Liver (tissue), 9 donors: Measurements from ENCODE around the gene ARL14EP. TPM values are rescaled to one million over a fixed set of nuclear protein-coding genes. Genes with fewer than 3 reads are reported as not detected.

Experiments used
- DNase-seq: peaks from one replicate; pipeline ENCODE4 v3.0.0-alpha.2; 2017; ENCODE audit warnings: low spot score
- H3K27ac ChIP-seq, 2 donors: one replicate each; pipeline ENCODE4 v1.7.0; 2013; ENCODE audit warnings: inconsistent platforms in 2 of 2, low read length in 2 of 2, control low read depth in 1 of 2, low read depth in 1 of 2, mild to moderate bottlenecking in 1 of 2
- H3K27me3 ChIP-seq, 4 donors: one replicate each; pipeline versions ENCODE4 v1.6.1 to v1.7.0; 2013; ENCODE audit warnings: low read length in 3 of 4, inconsistent platforms in 1 of 4, mild to moderate bottlenecking in 1 of 4, moderate library complexity in 1 of 4; ENCODE audit not compliant: control insufficient read depth in 4 of 4, insufficient read depth in 4 of 4
- H3K36me3 ChIP-seq, 4 donors: one replicate each; pipeline versions ENCODE4 v1.6.1 to v1.7.0; 2013; ENCODE audit warnings: low read length in 3 of 4, mild to moderate bottlenecking in 3 of 4, low read depth in 1 of 4, moderate library complexity in 1 of 4; ENCODE audit not compliant: control insufficient read depth in 4 of 4, insufficient read depth in 3 of 4
- H3K4me1 ChIP-seq, 4 donors: one replicate each; pipeline versions ENCODE4 v1.6.1 to v1.7.0; 2013; ENCODE audit warnings: low read length in 3 of 4, mild to moderate bottlenecking in 3 of 4, moderate library complexity in 1 of 4; ENCODE audit not compliant: control insufficient read depth in 4 of 4, insufficient read depth in 4 of 4
- H3K4me3 ChIP-seq, 3 donors: one replicate each; pipeline versions ENCODE4 v1.6.1 to v1.7.0; 2013; ENCODE audit warnings: low read length in 3 of 3, control low read depth in 1 of 3, low read depth in 1 of 3, mild to moderate bottlenecking in 1 of 3
- H3K9ac ChIP-seq, 2 donors: one replicate each; pipeline ENCODE4 v1.7.0; 2013; ENCODE audit warnings: low read length in 2 of 2, mild to moderate bottlenecking in 2 of 2, moderate library complexity in 2 of 2, control low read depth in 1 of 2, low read depth in 1 of 2
- H3K9me3 ChIP-seq, 4 donors: one replicate each; pipeline versions ENCODE4 v1.6.1 to v1.7.0; 2013; ENCODE audit warnings: low read length in 3 of 4; ENCODE audit not compliant: control insufficient read depth in 4 of 4
- ATF3 ChIP-seq: IDR thresholded peaks from 2 replicates; pipeline ENCODE4 v1.6.1; 2016; ENCODE audit warnings: antibody characterized with exemption
- EGR1 ChIP-seq, 2 donors: IDR thresholded peaks; 2 replicates each; pipeline ENCODE4 v1.6.1; 2016 to 2018; ENCODE audit warnings: antibody characterized with exemption in 2 of 2, low read depth in 2 of 2
- FOXA1 ChIP-seq: IDR thresholded peaks from 2 replicates; pipeline ENCODE4 v1.6.1; 2016; ENCODE audit warnings: antibody characterized with exemption
- FOXA2 ChIP-seq: IDR thresholded peaks from 2 replicates; pipeline ENCODE4 v1.6.1; 2016; ENCODE audit warnings: antibody characterized with exemption
- GABPA ChIP-seq, 2 donors: IDR thresholded peaks in 1 of 2; conservative IDR thresholded peaks in 1 of 2; 2 replicates each; pipeline ENCODE4 v1.6.1; 2016; ENCODE audit warnings: antibody characterized with exemption in 2 of 2, mild to moderate bottlenecking in 1 of 2, moderate library complexity in 1 of 2
- HNF4A ChIP-seq, 2 donors: conservative IDR thresholded peaks; 2 replicates each; pipeline ENCODE4 v1.6.1; 2016; ENCODE audit warnings: antibody characterized with exemption in 2 of 2, mild to moderate bottlenecking in 2 of 2
- HNF4G ChIP-seq: IDR thresholded peaks from 2 replicates; pipeline ENCODE4 v1.6.1; 2016; ENCODE audit warnings: antibody characterized with exemption
- JUND ChIP-seq, 2 donors: IDR thresholded peaks; 2 replicates each; pipeline ENCODE4 v1.6.1; 2016; ENCODE audit warnings: antibody characterized with exemption in 2 of 2
- NR2F2 ChIP-seq: IDR thresholded peaks from 2 replicates; pipeline ENCODE4 v1.6.1; 2016; ENCODE audit warnings: antibody characterized with exemption
- RAD21 ChIP-seq, 2 donors: IDR thresholded peaks; 2 replicates each; pipeline ENCODE4 v1.6.1; 2016; ENCODE audit warnings: antibody characterized with exemption in 2 of 2, mild to moderate bottlenecking in 2 of 2
- RXRA ChIP-seq, 2 donors: IDR thresholded peaks; 2 replicates each; pipeline ENCODE4 v1.6.1; 2017 to 2018; ENCODE audit warnings: antibody characterized with exemption in 2 of 2, mild to moderate bottlenecking in 1 of 2
- SP1 ChIP-seq: IDR thresholded peaks from 2 replicates; pipeline ENCODE4 v1.6.1; 2018; ENCODE audit warnings: antibody characterized with exemption, mild to moderate bottlenecking
- TAF1 ChIP-seq: conservative IDR thresholded peaks from 2 replicates; pipeline ENCODE4 v1.6.1; 2016; ENCODE audit warnings: antibody characterized with exemption, mild to moderate bottlenecking
- YY1 ChIP-seq: IDR thresholded peaks from 2 replicates; pipeline ENCODE4 v1.6.1; 2016; ENCODE audit warnings: antibody characterized with exemption, mild to moderate bottlenecking
- WGBS: extraction: QIAGEN DNeasy Blood & Tissue Kit; methylation state at CpG from one replicate; pipeline ENCODE4 v1.1.7; 2013; 5-methylcytosine and 5-hydroxymethylcytosine counted together
- polyA plus RNA-seq, 2 donors: library from polyadenylated mRNA; stranded (reverse) in 1 of 2; unstranded in 1 of 2; fragments of 200-250 nt in 1 of 2; fragments of >200 nt in 1 of 2; fragmentation: Nextera tagmentation in 1 of 2; extraction: Ambion mirVana in 1 of 2; gene quantifications; one replicate each; pipeline versions ENCODE4 v1.2.1 to v1.2.3, GENCODE V29; 2013 to 2015
- total RNA-seq, 2 donors: library from RNA; depleted of rRNA; stranded (reverse); fragments of >200 nt; gene quantifications; one replicate each; pipeline ENCODE4 v1.2.3, GENCODE V29; 2014
- TF ChIP-seq, protein P1 (sequence below): fragments of 150-350 bp; IDR thresholded peaks from 2 replicates; pipeline ENCODE4 v1.5.1; 2017; ENCODE audit warnings: improper control_type of control experiment, low read depth, low read length; ENCODE audit not compliant: missing input control
- TF ChIP-seq, protein P2 (sequence below): IDR thresholded peaks from 2 replicates; pipeline ENCODE4 v1.6.1; 2016; ENCODE audit warnings: antibody characterized with exemption
- TF ChIP-seq, protein P3 (sequence below): IDR thresholded peaks from 2 replicates; pipeline ENCODE4 v1.6.1; 2016; ENCODE audit warnings: antibody characterized with exemption, mild to moderate bottlenecking
- donor health status: healthy.
- donor health status: healthy.
- donor health status: healthy.
- donor health status: healthy.
- donor health status: healthy.

The ARL14EP gene
- total and polyA plus RNA-seq, 4 donors = 8.2 to 22.9 (median 13.6) TPM

GRCh38 chr11:30333405-30333804 lies 10.5 kb downstream of the ARL14EP start:
- DNase-seq = no peak

GRCh38 chr11:30342736-30343166 lies 19.8 kb downstream of the ARL14EP start:
- H3K27me3 ChIP-seq = no peaks in the 10 kb centered on the region
- H3K9ac ChIP-seq = no peak overlapping the region
- no peak for DNase-seq
- TF ChIP-seq NR2F2 = no peak
- no peak for TF ChIP-seq EGR1 (IDR thresholded peaks at IDR 0.05; ENCODE audit: low read depth in 2 of 2)
- TF ChIP-seq JUND (IDR thresholded peaks at IDR 0.05) = no peak
- no peak for TF ChIP-seq RAD21 (IDR thresholded peaks at IDR 0.05)
- TF ChIP-seq TAF1 = no peak
- no peak for TF ChIP-seq SP1
- no peak for TF ChIP-seq HNF4G
- TF ChIP-seq, protein P1, sequence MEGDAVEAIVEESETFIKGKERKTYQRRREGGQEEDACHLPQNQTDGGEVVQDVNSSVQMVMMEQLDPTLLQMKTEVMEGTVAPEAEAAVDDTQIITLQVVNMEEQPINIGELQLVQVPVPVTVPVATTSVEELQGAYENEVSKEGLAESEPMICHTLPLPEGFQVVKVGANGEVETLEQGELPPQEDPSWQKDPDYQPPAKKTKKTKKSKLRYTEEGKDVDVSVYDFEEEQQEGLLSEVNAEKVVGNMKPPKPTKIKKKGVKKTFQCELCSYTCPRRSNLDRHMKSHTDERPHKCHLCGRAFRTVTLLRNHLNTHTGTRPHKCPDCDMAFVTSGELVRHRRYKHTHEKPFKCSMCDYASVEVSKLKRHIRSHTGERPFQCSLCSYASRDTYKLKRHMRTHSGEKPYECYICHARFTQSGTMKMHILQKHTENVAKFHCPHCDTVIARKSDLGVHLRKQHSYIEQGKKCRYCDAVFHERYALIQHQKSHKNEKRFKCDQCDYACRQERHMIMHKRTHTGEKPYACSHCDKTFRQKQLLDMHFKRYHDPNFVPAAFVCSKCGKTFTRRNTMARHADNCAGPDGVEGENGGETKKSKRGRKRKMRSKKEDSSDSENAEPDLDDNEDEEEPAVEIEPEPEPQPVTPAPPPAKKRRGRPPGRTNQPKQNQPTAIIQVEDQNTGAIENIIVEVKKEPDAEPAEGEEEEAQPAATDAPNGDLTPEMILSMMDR = no peak
- no peak for TF ChIP-seq GABPA (IDR thresholded peaks at IDR 0.05 in 1 of 2, conservative IDR thresholded peaks at IDR 0.05 in 1 of 2)
- WGBS = 82% methylated on average over 1 of the region's 1 CpG
- H3K36me3 ChIP-seq = peaks cover 0 to 13% (median 0%) of the 10 kb centered on the region in 4 donors
- no peaks in the 10 kb centered on the region for H3K4me1 ChIP-seq
- H3K4me3 ChIP-seq = no peak overlapping the region
- H3K9me3 ChIP-seq = no peaks in the 10 kb centered on the region
- H3K27ac ChIP-seq = no peak overlapping the region

More at GRCh38 chr11:30333405-30333804, 10.5 kb downstream of the ARL14EP start:
- Histone ChIP-seq H3K9ac (no peak overlapping the region), H3K4me1 (peaks cover 2 to 9% (median 7%) of the 10 kb centered on the region in 4 donors), H3K36me3 (peaks cover 0 to 48% (median 34%) of the 10 kb centered on the region in 4 donors), H3K27ac (no peak overlapping the region), H3K4me3 (no peak overlapping the region), H3K9me3 (no peaks in the 10 kb centered on the region), H3K27me3 (no peaks in the 10 kb centered on the region)
- TF ChIP-seq SP1 (no peak), RAD21 (IDR thresholded peaks at IDR 0.05) (peak; percentile 73 to 75), ATF3 (no peak), RXRA (IDR thresholded peaks at IDR 0.05) (no peak), GABPA (IDR thresholded peaks at IDR 0.05 in 1 of 2, conservative IDR thresholded peaks at IDR 0.05 in 1 of 2) (no peak), EGR1 (IDR thresholded peaks at IDR 0.05; ENCODE audit: low read depth in 2 of 2) (no peak), FOXA1 (no peak), TAF1 (no peak), YY1 (no peak), HNF4G (no peak), NR2F2 (no peak), JUND (IDR thresholded peaks at IDR 0.05) (no peak), FOXA2 (no peak), HNF4A (conservative IDR thresholded peaks at IDR 0.05) (no peak)
- TF ChIP-seq, protein P2, sequence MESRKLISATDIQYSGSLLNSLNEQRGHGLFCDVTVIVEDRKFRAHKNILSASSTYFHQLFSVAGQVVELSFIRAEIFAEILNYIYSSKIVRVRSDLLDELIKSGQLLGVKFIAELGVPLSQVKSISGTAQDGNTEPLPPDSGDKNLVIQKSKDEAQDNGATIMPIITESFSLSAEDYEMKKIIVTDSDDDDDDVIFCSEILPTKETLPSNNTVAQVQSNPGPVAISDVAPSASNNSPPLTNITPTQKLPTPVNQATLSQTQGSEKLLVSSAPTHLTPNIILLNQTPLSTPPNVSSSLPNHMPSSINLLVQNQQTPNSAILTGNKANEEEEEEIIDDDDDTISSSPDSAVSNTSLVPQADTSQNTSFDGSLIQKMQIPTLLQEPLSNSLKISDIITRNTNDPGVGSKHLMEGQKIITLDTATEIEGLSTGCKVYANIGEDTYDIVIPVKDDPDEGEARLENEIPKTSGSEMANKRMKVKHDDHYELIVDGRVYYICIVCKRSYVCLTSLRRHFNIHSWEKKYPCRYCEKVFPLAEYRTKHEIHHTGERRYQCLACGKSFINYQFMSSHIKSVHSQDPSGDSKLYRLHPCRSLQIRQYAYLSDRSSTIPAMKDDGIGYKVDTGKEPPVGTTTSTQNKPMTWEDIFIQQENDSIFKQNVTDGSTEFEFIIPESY = no peak
- TF ChIP-seq, protein P1 = peak; percentile 44
- TF ChIP-seq, protein P3, sequence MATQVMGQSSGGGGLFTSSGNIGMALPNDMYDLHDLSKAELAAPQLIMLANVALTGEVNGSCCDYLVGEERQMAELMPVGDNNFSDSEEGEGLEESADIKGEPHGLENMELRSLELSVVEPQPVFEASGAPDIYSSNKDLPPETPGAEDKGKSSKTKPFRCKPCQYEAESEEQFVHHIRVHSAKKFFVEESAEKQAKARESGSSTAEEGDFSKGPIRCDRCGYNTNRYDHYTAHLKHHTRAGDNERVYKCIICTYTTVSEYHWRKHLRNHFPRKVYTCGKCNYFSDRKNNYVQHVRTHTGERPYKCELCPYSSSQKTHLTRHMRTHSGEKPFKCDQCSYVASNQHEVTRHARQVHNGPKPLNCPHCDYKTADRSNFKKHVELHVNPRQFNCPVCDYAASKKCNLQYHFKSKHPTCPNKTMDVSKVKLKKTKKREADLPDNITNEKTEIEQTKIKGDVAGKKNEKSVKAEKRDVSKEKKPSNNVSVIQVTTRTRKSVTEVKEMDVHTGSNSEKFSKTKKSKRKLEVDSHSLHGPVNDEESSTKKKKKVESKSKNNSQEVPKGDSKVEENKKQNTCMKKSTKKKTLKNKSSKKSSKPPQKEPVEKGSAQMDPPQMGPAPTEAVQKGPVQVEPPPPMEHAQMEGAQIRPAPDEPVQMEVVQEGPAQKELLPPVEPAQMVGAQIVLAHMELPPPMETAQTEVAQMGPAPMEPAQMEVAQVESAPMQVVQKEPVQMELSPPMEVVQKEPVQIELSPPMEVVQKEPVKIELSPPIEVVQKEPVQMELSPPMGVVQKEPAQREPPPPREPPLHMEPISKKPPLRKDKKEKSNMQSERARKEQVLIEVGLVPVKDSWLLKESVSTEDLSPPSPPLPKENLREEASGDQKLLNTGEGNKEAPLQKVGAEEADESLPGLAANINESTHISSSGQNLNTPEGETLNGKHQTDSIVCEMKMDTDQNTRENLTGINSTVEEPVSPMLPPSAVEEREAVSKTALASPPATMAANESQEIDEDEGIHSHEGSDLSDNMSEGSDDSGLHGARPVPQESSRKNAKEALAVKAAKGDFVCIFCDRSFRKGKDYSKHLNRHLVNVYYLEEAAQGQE = no peak
- WGBS = 63% methylated on average over 3 of the region's 3 CpGs
